GM23338 (cell line): Measurements from ENCODE around the gene SETMAR. TPM values are rescaled to one million over a fixed set of nuclear protein-coding genes. Genes with fewer than 3 reads are reported as not detected.

Experiments
- ATAC-seq: fragments of 200-7000 bp; cut with Tn5 transposase; 3 replicates; pipeline ENCODE4 v1.9.1; 2020
- DNase-seq: peaks from one replicate; pipeline ENCODE4 v3.0.0-alpha.2; 2015; ENCODE audit warnings: low spot score
- H2AFZ ChIP-seq: fragments of 200-600 bp; sonication (generic); 2 replicates; pipeline ENCODE4 v1.8.0; 2016; ENCODE audit warnings: antibody characterized with exemption, mild to moderate bottlenecking, moderate library complexity
- H3F3A ChIP-seq: fragments of 200-600 bp; sonication (generic); replicated peaks from 2 replicates; pipeline ENCODE4 v1.8.0; 2017; ENCODE audit warnings: antibody characterized with exemption, mixed run types, low read depth
- H3K27ac ChIP-seq: fragments of 200-600 bp; sonication (generic); 2 replicates; pipeline ENCODE4 v1.6.1; 2016; ENCODE audit warnings: low read depth
- H3K27me3 ChIP-seq: fragments of 200-600 bp; sonication (generic); 2 replicates; pipeline ENCODE4 v1.8.0; 2016; ENCODE audit warnings: mild to moderate bottlenecking, mixed run types, moderate library complexity; ENCODE audit not compliant: insufficient read depth
- H3K36me3 ChIP-seq: fragments of 200-600 bp; sonication (generic); 2 replicates; pipeline ENCODE4 v1.8.0; 2016; ENCODE audit warnings: mild to moderate bottlenecking; ENCODE audit not compliant: insufficient read depth
- H3K4me1 ChIP-seq: fragments of 200-600 bp; sonication (generic); 2 replicates; pipeline ENCODE4 v1.8.0; 2016; ENCODE audit warnings: mild to moderate bottlenecking, moderate library complexity; ENCODE audit not compliant: insufficient read depth
- H3K4me2 ChIP-seq: fragments of 200-600 bp; sonication (generic); 2 replicates; pipeline ENCODE4 v1.7.1; 2017; ENCODE audit warnings: mixed run types
- H3K4me3 ChIP-seq: fragments of 200-600 bp; sonication (generic); 2 replicates; pipeline ENCODE4 v1.6.1; 2016; ENCODE audit warnings: mixed run types
- H3K79me2 ChIP-seq: fragments of 200-600 bp; sonication (generic); replicated peaks from 2 replicates; pipeline ENCODE4 v1.8.0; 2017; ENCODE audit warnings: mild to moderate bottlenecking; ENCODE audit not compliant: insufficient read depth
- H3K9me2 ChIP-seq: fragments of 200-600 bp; sonication (generic); 2 replicates; pipeline ENCODE4 v1.8.0; 2017; ENCODE audit not compliant: insufficient read depth
- H4K20me1 ChIP-seq: fragments of 200-600 bp; sonication (generic); replicated peaks from 2 replicates; pipeline ENCODE4 v1.8.0; 2017; ENCODE audit warnings: mild to moderate bottlenecking; ENCODE audit not compliant: insufficient read depth
- H3K27ac Mint-ChIP-seq: 2 replicates; pipeline ENCODE4 v1.8.0; 2020; ENCODE audit warnings: inconsistent platforms, mild to moderate bottlenecking, moderate library complexity, mixed read lengths
- H3K27me3 Mint-ChIP-seq: 3 replicates; pipeline ENCODE4 v1.8.0; 2022; ENCODE audit warnings: low read depth, mild to moderate bottlenecking, moderate library complexity, mixed read lengths, inconsistent platforms; ENCODE audit not compliant: insufficient read depth, poor library complexity
- H3K36me3 Mint-ChIP-seq: 3 replicates; pipeline ENCODE4 v1.8.0; 2021; ENCODE audit warnings: low read depth, mild to moderate bottlenecking, inconsistent platforms, moderate library complexity, mixed read lengths
- H3K4me1 Mint-ChIP-seq: 3 replicates; pipeline ENCODE4 v1.8.0; 2020; ENCODE audit warnings: mild to moderate bottlenecking, inconsistent platforms, mixed read lengths
- H3K4me3 Mint-ChIP-seq: 3 replicates; pipeline ENCODE4 v1.8.0; 2021; ENCODE audit warnings: moderate library complexity, mild to moderate bottlenecking, inconsistent platforms, mixed read lengths
- H3K9me3 Mint-ChIP-seq: 3 replicates; pipeline ENCODE4 v1.8.0; 2020; ENCODE audit warnings: moderate library complexity, mild to moderate bottlenecking, inconsistent platforms, mixed read lengths
- CTCF ChIP-seq, 2 experiments: fragments of 200-600 bp in 1 of 2; sonication (generic) in 1 of 2; conservative IDR thresholded peaks; 2 replicates each; pipeline versions ENCODE4 v1.5.1 to v1.6.1; 2016 to 2017; ENCODE audit warnings: antibody characterized with exemption in 2 of 2, low read depth in 2 of 2, mild to moderate bottlenecking in 2 of 2, moderate library complexity in 1 of 2
- ETS1 ChIP-seq: IDR thresholded peaks from 2 replicates; pipeline ENCODE4 v1.6.1; 2016; ENCODE audit warnings: antibody characterized with exemption
- EZH2 ChIP-seq: fragments of 200-600 bp; sonication (generic); IDR thresholded peaks from one replicate; pipeline ENCODE4 v1.8.0; 2017; ENCODE audit warnings: antibody characterized with exemption, mild to moderate bottlenecking, low read depth; ENCODE audit not compliant: unreplicated experiment
- EZH2phosphoT487 ChIP-seq: fragments of 200-600 bp; sonication (generic); IDR thresholded peaks from one replicate; pipeline ENCODE4 v1.8.1; 2018; ENCODE audit warnings: antibody characterized with exemption; ENCODE audit not compliant: unreplicated experiment
- JUNB ChIP-seq: IDR thresholded peaks from one replicate; pipeline ENCODE4 v1.6.1; 2016; ENCODE audit warnings: antibody characterized with exemption; ENCODE audit not compliant: unreplicated experiment
- NANOG ChIP-seq: IDR thresholded peaks from 2 replicates; pipeline ENCODE4 v1.6.1; 2016; ENCODE audit warnings: antibody characterized with exemption, borderline replicate concordance
- POLR2AphosphoS5 ChIP-seq: IDR thresholded peaks from 2 replicates; pipeline ENCODE4 v1.6.1; 2016; ENCODE audit warnings: antibody characterized with exemption, low read depth
- REST ChIP-seq: IDR thresholded peaks from one replicate; pipeline ENCODE4 v1.6.1; 2018; ENCODE audit warnings: antibody characterized with exemption; ENCODE audit not compliant: unreplicated experiment
- STAT1 ChIP-seq: IDR thresholded peaks from one replicate; pipeline ENCODE4 v1.6.1; 2016; ENCODE audit warnings: antibody characterized with exemption; ENCODE audit not compliant: unreplicated experiment
- ZNF114 ChIP-seq: fragments of 250-450 bp; sonication (Bioruptor Pico); IDR thresholded peaks from 2 replicates; pipeline ENCODE4 v1.5.0; 2020; ENCODE audit warnings: mild to moderate bottlenecking, moderate library complexity
- ZNF331 ChIP-seq: fragments of 250-450 bp; sonication (Bioruptor Pico); IDR thresholded peaks from 2 replicates; pipeline ENCODE4 v1.5.0; 2020; ENCODE audit warnings: low read depth, mild to moderate bottlenecking, moderate library complexity
- polyA plus RNA-seq: library from polyadenylated mRNA; unstranded; fragments of >200 nt; fragmentation: Nextera tagmentation; extraction: Ambion mirVana; gene quantifications from 2 replicates; pipeline ENCODE4 v1.2.1, GENCODE V29; 2016
- total RNA-seq: library from RNA; depleted of rRNA; stranded (reverse); fragments of >200 nt; shearing (Covaris generic); gene quantifications from 2 replicates; pipeline ENCODE4 v1.2.3, GENCODE V29; 2014

SETMAR gene
- total and polyA plus RNA-seq, 2 experiments from 2014 or later: 11.2 to 19.8 TPM

- TF ChIP-seq CTCF (conservative IDR thresholded peaks at IDR 0.05; ENCODE audit: low read depth in 2 of 2): no peak
- TF ChIP-seq ZNF331 (CRISPR knock-in tag): no peak
- TF ChIP-seq ZNF114 (CRISPR knock-in tag): no peak
- TF ChIP-seq EZH2: no peak
- no peak for TF ChIP-seq EZH2phosphoT487
- no peak for TF ChIP-seq REST
Observed at GRCh38 chr3:4322635-4323034, 19.5 kb downstream of the SETMAR start (continued).

GRCh38 chr3:4323246-4324027, 20.3 kb downstream of the SETMAR start:
- Histone ChIP-seq H3K27ac (no peak overlapping the region), H3K36me3 (0 out of 2 replicates have a peak, but pooled peaks cover 7% of the 10 kb centered on the region), H3K79me2 (no peaks in the 10 kb centered on the region), H2AFZ (no peak overlapping the region), H3K4me2 (no peak overlapping the region), H4K20me1 (no peaks in the 10 kb centered on the region), H3F3A (no peaks in the 10 kb centered on the region), H3K4me3 (no peak overlapping the region), H3K9me2 (no peaks in the 10 kb centered on the region), H3K4me1 (peaks cover 7% of the 10 kb centered on the region; the same call in 1 of the 2 replicates), H3K27me3 (no peaks in the 10 kb centered on the region)
- H3K27ac Mint-ChIP-seq: no peak overlapping the region
- TF ChIP-seq JUNB (no peak), NANOG (no peak), CTCF (conservative IDR thresholded peaks at IDR 0.05; ENCODE audit: low read depth in 2 of 2) (no peak), EZH2phosphoT487 (no peak), ZNF331 (CRISPR knock-in tag) (no peak), POLR2AphosphoS5 (no peak), EZH2 (no peak), ETS1 (no peak), REST (no peak), STAT1 (no peak)
- H3K36me3 Mint-ChIP-seq: peaks cover 17% of the 10 kb centered on the region
- peaks cover 6% of the 10 kb centered on the region; the same call in 2 of the 3 replicates for H3K4me1 Mint-ChIP-seq
- H3K9me3 Mint-ChIP-seq: peaks cover 27% of the 10 kb centered on the region
- peaks cover 1% of the 10 kb centered on the region for H3K27me3 Mint-ChIP-seq
- no peak overlapping the region for H3K4me3 Mint-ChIP-seq
- no peak for ATAC-seq
- no peak for DNase-seq
